Type B pancreatic cell (in vitro differentiated cells): ENCODE results near the gene CD164. TPM values are rescaled to one million over a fixed set of nuclear protein-coding genes. Genes with fewer than 3 reads are reported as not detected.

Source experiments
- DNase-seq: peaks from one replicate; pipeline ENCODE4 v3.0.0; 2021; ENCODE audit warnings: mixed read lengths; ENCODE audit not compliant: unreplicated experiment; ENCODE audit errors: extremely low spot score
- H3K27ac Mint-ChIP-seq: 2 replicates; pipeline ENCODE4 v1.8.0; 2021; ENCODE audit warnings: mild to moderate bottlenecking, mixed read lengths
- H3K27me3 Mint-ChIP-seq: 2 replicates; pipeline ENCODE4 v1.8.0; 2021; ENCODE audit warnings: mixed read lengths
- H3K36me3 Mint-ChIP-seq: 2 replicates; pipeline ENCODE4 v1.8.0; 2021; ENCODE audit warnings: mixed read lengths
- H3K4me1 Mint-ChIP-seq: one replicate; pipeline ENCODE4 v1.8.0; 2021; ENCODE audit warnings: mixed read lengths; ENCODE audit not compliant: unreplicated experiment
- H3K4me3 Mint-ChIP-seq: 2 replicates; pipeline ENCODE4 v1.8.0; 2021; ENCODE audit warnings: mild to moderate bottlenecking, mixed read lengths
- H3K9me3 Mint-ChIP-seq: 2 replicates; pipeline ENCODE4 v1.8.0; 2021; ENCODE audit warnings: mixed read lengths
- CTCF ChIP-seq: fragments of 200-600 bp; sonication (generic); conservative IDR thresholded peaks from 2 replicates; pipeline ENCODE4 v1.5.0; 2021; ENCODE audit warnings: antibody characterized with exemption, mild to moderate bottlenecking
- total RNA-seq: library from RNA; stranded (reverse); gene quantifications from 2 replicates; pipeline ENCODE4 v1.2.1, GENCODE V29; 2021; ENCODE audit warnings: low replicate concordance

Gene CD164
- total RNA-seq, 1 donor from 2014 or later, result 230 TPM

- no peaks in the 10 kb centered on the region for H3K9me3 Mint-ChIP-seq
- no peaks in the 10 kb centered on the region for H3K27me3 Mint-ChIP-seq
- no peaks in the 10 kb centered on the region for H3K36me3 Mint-ChIP-seq
- H3K27ac Mint-ChIP-seq, result no peak overlapping the region
- TF ChIP-seq CTCF, result no peak
- H3K4me3 Mint-ChIP-seq, result no peak overlapping the region
- H3K4me1 Mint-ChIP-seq, result peaks cover 3% of the 10 kb centered on the region
- DNase-seq, result no peak
These were observed 13.9 kb upstream of the CD164 start for GRCh38 chr6:109396046-109396718.

DNA sequence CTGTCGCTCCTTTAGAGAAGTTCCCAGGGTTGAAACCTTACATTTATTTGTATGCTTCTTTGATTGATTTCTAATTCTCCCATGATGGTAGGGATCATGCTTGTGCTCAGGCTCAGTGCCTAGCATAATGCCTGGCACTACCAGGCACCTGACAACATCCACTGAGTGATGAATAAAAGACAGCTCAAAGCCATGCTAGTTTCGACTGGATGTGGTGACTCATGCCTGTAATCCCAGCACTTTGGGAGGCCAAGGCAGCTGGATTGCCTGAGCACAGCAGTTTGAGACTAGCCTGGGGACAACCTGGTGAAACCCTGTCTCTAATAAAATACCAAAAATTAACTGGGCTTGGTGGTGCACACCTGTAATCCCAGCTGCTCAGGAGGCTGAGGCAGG is 11.6 kb upstream of the CD164 start:
- Mint-ChIP-seq H3K4me3 (no peak overlapping the region), H3K27ac (no peak overlapping the region)
- no peak for TF ChIP-seq CTCF

GRCh38 chr6:109393157-109393885 is 11.1 kb upstream of the CD164 start:
- DNase-seq, result no peak

More for the DNA sequence above, 11.6 kb upstream of the CD164 start:
- H3K27me3 Mint-ChIP-seq, result peaks cover 2% of the 10 kb centered on the region
- H3K4me1 Mint-ChIP-seq, result peaks cover 4% of the 10 kb centered on the region
- H3K9me3 Mint-ChIP-seq, result no peaks in the 10 kb centered on the region
- H3K36me3 Mint-ChIP-seq, result no peaks in the 10 kb centered on the region
- no peak for DNase-seq

GRCh38 chr6:109389650-109390274 is 7.5 kb upstream of the CD164 start:
- TF ChIP-seq CTCF, result no peak
- no peak for DNase-seq
- peaks cover 2% of the 10 kb centered on the region for H3K27me3 Mint-ChIP-seq
- no peaks in the 10 kb centered on the region for H3K36me3 Mint-ChIP-seq
- no peak overlapping the region for H3K27ac Mint-ChIP-seq
- H3K4me3 Mint-ChIP-seq, result no peak overlapping the region
- H3K9me3 Mint-ChIP-seq, result no peaks in the 10 kb centered on the region
- H3K4me1 Mint-ChIP-seq, result peaks cover 6% of the 10 kb centered on the region

More at GRCh38 chr6:109393157-109393885, 11.1 kb upstream of the CD164 start:
- peaks cover 4% of the 10 kb centered on the region for H3K4me1 Mint-ChIP-seq
- no peaks in the 10 kb centered on the region for H3K36me3 Mint-ChIP-seq
- H3K9me3 Mint-ChIP-seq, result no peaks in the 10 kb centered on the region
- no peak overlapping the region for H3K4me3 Mint-ChIP-seq
- no peak overlapping the region for H3K27ac Mint-ChIP-seq
- TF ChIP-seq CTCF, result no peak
- peaks cover 2% of the 10 kb centered on the region for H3K27me3 Mint-ChIP-seq

DNA sequence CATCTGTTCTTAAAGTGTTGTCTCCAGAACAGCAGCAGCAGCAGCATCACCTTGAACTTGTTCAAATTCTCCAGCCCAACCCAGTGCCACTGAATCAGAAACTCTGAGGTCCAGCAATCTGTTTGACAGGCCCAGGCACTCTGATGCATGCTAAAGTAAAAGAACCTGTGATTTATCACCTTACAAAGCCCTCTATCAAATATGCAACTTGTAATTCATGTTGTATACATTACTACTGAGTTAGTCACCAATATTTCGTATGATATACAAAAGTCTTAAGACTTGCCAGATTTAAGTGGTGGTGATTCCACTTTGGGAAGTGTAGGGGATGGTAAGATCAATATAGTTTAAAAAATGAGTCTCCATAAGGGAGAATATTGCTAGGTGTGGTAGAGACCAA is 6.0 kb upstream of the CD164 start:
- no peak overlapping the region for H3K27ac Mint-ChIP-seq

More for the DNA sequence above, 6.0 kb upstream of the CD164 start:
- H3K4me3 Mint-ChIP-seq, result no peak overlapping the region
- H3K4me1 Mint-ChIP-seq, result peaks cover 18% of the 10 kb centered on the region
- H3K27me3 Mint-ChIP-seq, result peaks cover 2% of the 10 kb centered on the region
- no peak for DNase-seq
- H3K36me3 Mint-ChIP-seq, result no peaks in the 10 kb centered on the region
- H3K9me3 Mint-ChIP-seq, result no peaks in the 10 kb centered on the region
- no peak for TF ChIP-seq CTCF
